H1 (cell line): ENCODE measurements around the gene SLC19A1. TPM values are rescaled to one million over a fixed set of nuclear protein-coding genes. Genes with fewer than 3 reads are reported as not detected.

Source experiments
- CTCF ChIA-PET: fragments of 300-600 bp; sonication (Branson Sonifier 250); formaldehyde crosslinking; loops from one replicate; lab custom pipeline; 2021; ENCODE audit not compliant: partially characterized antibody; lab: Charles Lee
- POLR2A ChIA-PET: fragments of 300-600 bp; sonication (Branson Sonifier 250); formaldehyde crosslinking; loops from one replicate; lab custom pipeline; 2021; ENCODE audit warnings: inconsistent platforms; ENCODE audit not compliant: partially characterized antibody; lab: Charles Lee
- DNase-seq, 2 experiments: peaks; one replicate each; pipeline versions ENCODE4 v3.0.0 to v3.0.0-alpha.2; 2010 to 2022; ENCODE audit warnings: low spot score in 2 of 2, low read depth in 1 of 2, mixed read lengths in 1 of 2
- FAIRE-seq: peaks from 2 replicates; lab custom pipeline; 2011; peaks lifted over from hg19 to GRCh38; lab: Jason Lieb, UNC
- H2AFZ ChIP-seq: 2 replicates; pipeline ENCODE4 v1.8.1; 2012; ENCODE audit warnings: low read length, inconsistent platforms
- H2AK5ac ChIP-seq: 2 replicates; pipeline ENCODE4 v1.6.1; 2013; ENCODE audit warnings: low read depth, low read length
- H2BK120ac ChIP-seq: replicated peaks from 2 replicates; pipeline ENCODE3; 2013; ENCODE audit warnings: low read depth, low read length, inconsistent platforms
- H2BK12ac ChIP-seq: 2 replicates; pipeline ENCODE4 v1.6.1; 2013; ENCODE audit warnings: low read depth, low read length
- H2BK15ac ChIP-seq: 2 replicates; pipeline ENCODE4 v1.6.1; 2013; ENCODE audit warnings: low read length
- H2BK20ac ChIP-seq: 2 replicates; pipeline ENCODE4 v1.6.1; 2013; ENCODE audit warnings: low read length
- H2BK5ac ChIP-seq: 2 replicates; pipeline ENCODE4 v1.6.1; 2013; ENCODE audit warnings: low read depth, low read length
- H3K14ac ChIP-seq: 2 replicates; pipeline ENCODE4 v1.6.1; 2013; ENCODE audit warnings: inconsistent platforms; ENCODE audit not compliant: insufficient read length
- H3K18ac ChIP-seq: 2 replicates; pipeline ENCODE4 v1.6.1; 2013; ENCODE audit warnings: low read length; ENCODE audit errors: extremely low read depth
- H3K23ac ChIP-seq: 2 replicates; pipeline ENCODE4 v1.6.1; 2013; ENCODE audit warnings: inconsistent platforms; ENCODE audit not compliant: insufficient read length
- H3K23me2 ChIP-seq: 2 replicates; pipeline ENCODE4 v1.6.1; 2013; ENCODE audit warnings: low read depth, low read length
- H3K27ac ChIP-seq: 2 replicates; pipeline ENCODE4 v1.6.1; 2011; ENCODE audit warnings: low read depth, low read length, inconsistent platforms
- H3K27me3 ChIP-seq, 4 experiments: replicated peaks in 1 of 4; 1 replicate in 1 of 4; 2 replicates in 3 of 4; pipeline versions ENCODE4 v1.6.1 to v1.8.1; 2011 to 2013; ENCODE audit warnings: low read length in 3 of 4, mild to moderate bottlenecking in 3 of 4, inconsistent platforms in 2 of 4, mixed read lengths in 2 of 4, moderate library complexity in 1 of 4; ENCODE audit not compliant: control insufficient read depth in 3 of 4, insufficient read depth in 3 of 4; ENCODE audit errors: extremely low read depth in 1 of 4
- H3K36me3 ChIP-seq, 4 experiments: 2 replicates each; pipeline versions ENCODE4 v1.6.1 to v1.8.1; 2011 to 2013; ENCODE audit warnings: mild to moderate bottlenecking in 4 of 4, low read length in 3 of 4, moderate library complexity in 2 of 4, control low read depth in 1 of 4, inconsistent platforms in 1 of 4; ENCODE audit not compliant: insufficient read depth in 4 of 4, control insufficient read depth in 2 of 4
- H3K4ac ChIP-seq: replicated peaks from 2 replicates; pipeline ENCODE3; 2013; ENCODE audit warnings: low read length, low read depth, mixed read lengths, inconsistent platforms; ENCODE audit not compliant: insufficient read length
- H3K4me1 ChIP-seq, 4 experiments: replicated peaks in 1 of 4; 1 replicate in 1 of 4; 2 replicates in 3 of 4; pipeline versions ENCODE4 v1.6.1 to v1.8.1; 2011 to 2013; ENCODE audit warnings: low read length in 3 of 4, inconsistent platforms in 2 of 4, mixed read lengths in 1 of 4; ENCODE audit not compliant: insufficient read depth in 4 of 4, control insufficient read depth in 3 of 4
- H3K4me2 ChIP-seq, 2 experiments: 2 replicates each; pipeline versions ENCODE4 v1.6.1 to v1.8.1; 2011 to 2013; ENCODE audit warnings: low read depth in 2 of 2, low read length in 2 of 2, control low read depth in 1 of 2, inconsistent platforms in 1 of 2, mild to moderate bottlenecking in 1 of 2; ENCODE audit not compliant: insufficient read depth in 1 of 2
- H3K4me3 ChIP-seq, 4 experiments: fragments of 200-600, 300-600 bp in 1 of 4; sonication (generic), shearing (Covaris generic), sonication (Bioruptor Twin) in 1 of 4; 2 replicates each; pipeline versions ENCODE4 v1.5.1 to v1.8.1; 2011 to 2016; ENCODE audit warnings: low read length in 4 of 4, low read depth in 3 of 4, control low read depth in 2 of 4, inconsistent platforms in 2 of 4, mild to moderate bottlenecking in 2 of 4, mixed read lengths in 1 of 4, moderate library complexity in 1 of 4; ENCODE audit not compliant: insufficient read depth in 2 of 4; ENCODE audit errors: extremely low read depth in 1 of 4
- H3K56ac ChIP-seq: replicated peaks from 2 replicates; pipeline ENCODE3; 2013; ENCODE audit warnings: low read depth, mild to moderate bottlenecking, mixed read lengths, low read length, inconsistent platforms; ENCODE audit not compliant: insufficient read length
- H3K79me1 ChIP-seq: 2 replicates; pipeline ENCODE4 v1.6.1; 2013; ENCODE audit warnings: low read depth, low read length, control low read depth
- H3K79me2 ChIP-seq, 2 experiments: 2 replicates each; pipeline versions ENCODE4 v1.6.1 to v1.8.1; 2012 to 2013; ENCODE audit warnings: low read length in 2 of 2, mild to moderate bottlenecking in 2 of 2, inconsistent platforms in 1 of 2; ENCODE audit not compliant: insufficient read depth in 2 of 2, control insufficient read depth in 1 of 2
- H3K9ac ChIP-seq, 4 experiments: replicated peaks in 1 of 4; 1 replicate in 1 of 4; 2 replicates in 3 of 4; pipeline versions ENCODE4 v1.6.1 to v1.8.1; 2011 to 2013; ENCODE audit warnings: low read depth in 3 of 4, low read length in 3 of 4, control low read depth in 2 of 4, mild to moderate bottlenecking in 2 of 4, moderate library complexity in 2 of 4, inconsistent platforms in 1 of 4; ENCODE audit errors: extremely low read depth in 1 of 4
- H3K9me3 ChIP-seq, 2 experiments: 2 replicates each; pipeline versions ENCODE4 v1.6.1 to v1.8.1; 2012 to 2013; ENCODE audit warnings: mild to moderate bottlenecking in 2 of 2, moderate library complexity in 2 of 2, control low read depth in 1 of 2, inconsistent platforms in 1 of 2, low read depth in 1 of 2, low read length in 1 of 2, mixed read lengths in 1 of 2; ENCODE audit not compliant: insufficient read depth in 2 of 2
- H4K20me1 ChIP-seq, 2 experiments: replicated peaks in 1 of 2; 2 replicates each; pipeline versions ENCODE3 to v1.8.1; 2011 to 2013; ENCODE audit warnings: inconsistent platforms in 2 of 2, low read length in 2 of 2, mild to moderate bottlenecking in 1 of 2; ENCODE audit not compliant: insufficient read depth in 2 of 2, control insufficient read depth in 1 of 2
- H4K5ac ChIP-seq: 2 replicates; pipeline ENCODE4 v1.6.1; 2013; ENCODE audit warnings: low read length, low read depth, mixed read lengths, inconsistent platforms; ENCODE audit not compliant: insufficient read length
- H4K8ac ChIP-seq: 2 replicates; pipeline ENCODE4 v1.8.0; 2013; ENCODE audit warnings: mild to moderate bottlenecking, moderate library complexity, low read length, inconsistent platforms; ENCODE audit not compliant: insufficient read depth; ENCODE audit errors: extremely low read depth
- H4K91ac ChIP-seq: replicated peaks from 2 replicates; pipeline ENCODE3; 2013; ENCODE audit warnings: low read length, mixed read lengths, inconsistent platforms; ENCODE audit not compliant: insufficient read length
- SIN3A ChIP-seq, 2 experiments: IDR thresholded peaks in 1 of 2; conservative IDR thresholded peaks in 1 of 2; 2 replicates each; pipeline ENCODE4 v1.6.1; 2011 to 2012; ENCODE audit warnings: low read length in 2 of 2, improper control_type of control experiment in 1 of 2, low read depth in 1 of 2, mild to moderate bottlenecking in 1 of 2
- SP2 ChIP-seq: IDR thresholded peaks from 2 replicates; pipeline ENCODE4 v1.6.1; 2012; ENCODE audit warnings: mild to moderate bottlenecking, low read length, inconsistent platforms
- SP4 ChIP-seq: IDR thresholded peaks from 2 replicates; pipeline ENCODE4 v1.6.1; 2012; ENCODE audit warnings: low read length, inconsistent platforms
- TBP ChIP-seq: IDR thresholded peaks from 2 replicates; pipeline ENCODE4 v1.6.1; 2011; ENCODE audit warnings: low read depth, low read length, improper control_type of control experiment
- YY1 ChIP-seq: IDR thresholded peaks from 2 replicates; pipeline ENCODE4 v1.6.1; 2011; ENCODE audit warnings: low read depth, mild to moderate bottlenecking, low read length
- WGBS, 2 experiments: shearing (Covaris generic) in 1 of 2; methylation state at CpG; one replicate each; pipeline versions ENCODE4 v1.1.6 to v1.1.7; 2013 to 2015; ENCODE audit warnings: low lambda C conversion rate in 2 of 2, mixed read lengths in 2 of 2, inconsistent platforms in 1 of 2, low coverage in 1 of 2, missing lambda C conversion rate in 1 of 2; ENCODE audit not compliant: insufficient replicate concordance in 2 of 2, insufficient coverage in 1 of 2, insufficient read length in 1 of 2; ENCODE audit errors: extremely low coverage in 1 of 2, missing lambda C conversion rate in 1 of 2; 5-methylcytosine and 5-hydroxymethylcytosine counted together
- polyA plus RNA-seq, 7 experiments: library from polyadenylated mRNA; depleted of rRNA in 3 of 7; stranded (reverse) in 5 of 7; unstranded in 2 of 7; fragments of >200 nt in 5 of 7; fragments of 200-250 nt in 2 of 7; gene quantifications; 1 replicate in 5 of 7; 2 replicates in 1 of 7; 4 replicates in 1 of 7; pipeline versions ENCODE4 v1.2.1 to v1.2.3, GENCODE V29; 2011 to 2013; ENCODE audit warnings: missing spikeins in 2 of 7, mixed read lengths in 2 of 7
- total RNA-seq: library from RNA; stranded (reverse); fragmentation: NEBNext Ultra II Directional; extraction: Animal tissue kit (Norgen Biotek cat#: 25700); gene quantifications from 2 replicates; pipeline ENCODE4 v1.2.1, GENCODE V29; 2021

The SLC19A1 gene
- total and polyA plus RNA-seq, 2 of the 8 experiments (the other 6 are each of a cell fraction or from before 2014, with no cell fraction given), result 31.6 to 43.8 TPM

DNA sequence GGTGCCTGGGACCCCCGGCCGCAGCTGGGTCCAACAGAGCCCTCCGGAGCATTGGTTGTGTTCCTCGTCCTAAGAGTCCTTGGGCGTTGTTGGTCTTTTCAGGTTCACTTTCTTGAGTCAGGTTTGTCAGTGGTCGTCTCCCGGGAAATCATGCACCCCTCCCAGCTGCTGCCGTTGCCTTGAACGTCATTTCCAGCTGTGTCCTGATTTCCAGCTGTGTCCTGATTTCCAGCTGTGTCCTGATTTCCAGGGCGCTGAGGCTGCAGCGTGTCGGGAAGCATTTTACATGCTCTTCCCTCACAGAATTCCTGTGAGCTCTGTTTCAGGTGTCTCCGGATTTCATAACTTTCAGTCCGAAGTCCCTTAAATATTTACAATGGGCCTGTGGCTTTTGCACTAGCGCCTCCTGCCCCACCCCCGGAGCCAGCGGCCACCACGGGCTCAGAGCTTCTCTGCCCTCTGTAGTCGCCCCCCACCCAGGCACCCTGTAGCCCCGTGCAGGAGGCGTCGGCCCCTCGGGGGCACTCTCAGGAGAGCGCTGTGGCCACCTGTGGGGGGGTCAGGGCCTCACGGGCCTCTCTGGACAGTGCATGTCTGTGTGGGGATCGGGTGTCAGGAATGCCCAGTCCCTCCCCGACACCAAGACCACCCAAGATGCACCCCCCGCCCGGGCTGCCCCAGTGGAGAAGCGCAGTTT is 70.6 kb downstream of the SLC19A1 start:
- Histone ChIP-seq H3K9ac (no peak overlapping the region; a peak in 1 of 7 replicates), H3K79me2 (peaks cover 0 to 43% of the 10 kb centered on the region in 2 experiments; a peak in 2 of 4 replicates), H2BK5ac (no peak overlapping the region), H3K4me3 (no peak overlapping the region), H3K36me3 (peaks cover 2 to 45% (median 19%) of the 10 kb centered on the region in 4 experiments; a peak in 7 of 8 replicates), H4K8ac (no peak overlapping the region), H2AK5ac (no peak overlapping the region), H3K27me3 (no peaks in the 10 kb centered on the region), H4K20me1 (peaks cover 20 to 25% of the 10 kb centered on the region in 2 experiments), H2BK20ac (no peak overlapping the region), H3K9me3 (no peaks in the 10 kb centered on the region), H3K23ac (no peak overlapping the region), H2BK15ac (no peak overlapping the region), H3K27ac (no peak overlapping the region), H2AFZ (no peak overlapping the region), H4K91ac (no peak overlapping the region), H2BK120ac (no peak overlapping the region), H4K5ac (no peak overlapping the region), H3K23me2 (peaks cover 7% of the 10 kb centered on the region), H3K4me2 (no peak overlapping the region), H3K79me1 (peaks cover 12% of the 10 kb centered on the region), H3K14ac (no peak overlapping the region), H3K4me1 (no peaks in the 10 kb centered on the region; a peak in 1 of 7 replicates), H3K4ac (no peak overlapping the region), H2BK12ac (no peak overlapping the region), H3K18ac (no peak overlapping the region), H3K56ac (no peak overlapping the region)
- FAIRE-seq, result no peak
- ChIA-PET POLR2A (interaction anchor here (0.5 to 1.6 kb wide), 3 partner anchors 9 to 162 kb away, joined by 3 read pairs; no protein-coding TSS in a partner anchor), CTCF (interaction anchor here (0.7 to 3.5 kb wide), 8 partner anchors 12 to 319 kb away, joined by 3 to 10 read pairs (median 4); no protein-coding TSS in a partner anchor)
- DNase-seq, result no peak
- 93% methylated on average over 26 of the region's 30 CpGs; no CpG with 5 or more reads in 1 of the 2 experiments for WGBS, 2 experiments
- TF ChIP-seq TBP (no peak), SIN3A (conservative IDR thresholded peaks at IDR 0.05 in 1 of 2, IDR thresholded peaks at IDR 0.05 in 1 of 2; ENCODE audit: low read depth in 1 of 2, low read length in 2 of 2) (no peak), YY1 (no peak), SP4 (no peak), SP2 (no peak)
